Iris pigment epithelial cell (primary cell): ENCODE measurements around the gene RAC2.

Source experiments
- DNase-seq: peaks from one replicate; pipeline ENCODE4 v3.0.0-alpha.2; 2011; ENCODE audit warnings: low read depth

Gene RAC2

GRCh38 chr22:37221424-37222333 is 22.4 kb downstream of the RAC2 start:
- DNase-seq = no peak

DNA sequence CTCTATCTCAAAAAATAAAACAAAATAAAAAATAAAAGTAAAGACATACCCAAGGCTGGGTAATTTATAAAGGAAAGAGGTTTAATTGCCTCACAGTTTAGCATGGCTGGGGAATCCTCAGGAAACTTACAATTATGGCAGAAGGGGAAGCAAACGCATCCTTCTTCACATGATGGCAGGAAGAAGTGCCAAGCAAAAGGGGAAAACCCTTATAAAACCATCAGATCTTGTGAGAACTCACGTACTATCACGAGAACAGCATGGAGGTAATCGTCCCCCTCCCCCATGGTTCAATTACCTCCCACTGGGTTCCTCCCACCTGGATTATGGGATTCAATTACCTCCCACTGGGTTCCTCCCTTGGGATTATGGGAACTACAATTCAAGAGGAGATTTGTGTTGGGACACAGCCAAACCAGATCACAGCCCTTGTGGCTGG is 23.5 kb downstream of the RAC2 start:
- no peak for DNase-seq

DNA sequence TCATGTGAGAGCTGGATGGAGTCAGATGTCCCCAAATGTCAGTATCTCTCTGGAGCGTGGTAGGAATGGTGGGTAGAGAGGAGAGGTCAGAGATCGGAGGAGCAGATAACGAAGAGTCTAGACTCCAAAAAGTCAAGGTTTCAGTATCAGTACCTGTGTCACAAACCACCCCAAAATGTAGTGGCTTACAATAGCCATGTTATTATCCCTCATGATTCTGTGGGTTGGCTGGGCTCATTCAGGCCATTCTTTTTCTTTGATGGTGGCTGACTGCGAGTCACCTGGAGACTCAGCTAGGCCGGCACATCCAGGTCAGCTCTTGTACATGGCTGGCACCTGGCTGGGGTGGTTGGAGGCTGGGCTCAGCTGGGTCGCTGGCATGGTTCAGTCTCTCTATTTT is 24.5 kb downstream of the RAC2 start:
- no peak for DNase-seq

- no peak for DNase-seq
Measured at GRCh38 chr22:37218771-37219411, 25.2 kb downstream of the RAC2 start.

DNA sequence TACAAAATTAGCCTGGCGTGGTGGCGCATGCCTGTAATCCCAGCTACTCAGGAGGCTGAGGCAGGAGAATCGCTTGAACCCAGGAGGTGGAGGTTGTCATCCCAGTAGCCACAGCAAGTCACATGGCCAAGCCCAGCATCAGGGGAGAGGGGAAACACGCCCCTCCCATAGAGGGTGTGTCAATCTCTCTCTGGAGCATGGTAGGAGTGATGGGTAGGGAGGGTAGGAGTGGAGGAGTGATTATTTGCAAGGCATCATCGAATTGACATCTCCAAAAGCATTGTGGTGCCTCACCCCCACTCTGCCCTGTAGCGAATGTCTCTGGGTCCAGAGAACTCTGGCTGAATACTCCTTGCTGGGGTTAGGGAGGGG is 25.7 kb downstream of the RAC2 start:
- DNase-seq = no peak

DNA sequence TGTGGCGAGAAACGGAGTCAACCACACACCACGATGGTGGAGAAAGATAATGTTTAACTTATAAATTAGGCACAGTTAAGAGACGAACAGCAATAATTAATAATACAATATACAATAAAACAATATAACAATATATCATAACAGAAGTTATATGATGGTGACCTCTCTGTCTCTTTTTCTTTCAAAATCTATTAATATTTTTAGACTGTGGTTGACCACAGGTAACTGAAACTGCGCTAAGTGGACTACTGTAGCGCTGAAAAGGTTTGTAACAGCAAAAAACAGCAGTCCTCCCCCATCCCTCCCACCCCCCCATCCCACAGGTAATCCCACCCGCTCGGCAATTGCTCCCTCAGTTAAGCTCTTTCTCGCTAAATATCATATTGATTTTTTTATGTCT is 28.2 kb downstream of the RAC2 start:
- DNase-seq = no peak

DNA sequence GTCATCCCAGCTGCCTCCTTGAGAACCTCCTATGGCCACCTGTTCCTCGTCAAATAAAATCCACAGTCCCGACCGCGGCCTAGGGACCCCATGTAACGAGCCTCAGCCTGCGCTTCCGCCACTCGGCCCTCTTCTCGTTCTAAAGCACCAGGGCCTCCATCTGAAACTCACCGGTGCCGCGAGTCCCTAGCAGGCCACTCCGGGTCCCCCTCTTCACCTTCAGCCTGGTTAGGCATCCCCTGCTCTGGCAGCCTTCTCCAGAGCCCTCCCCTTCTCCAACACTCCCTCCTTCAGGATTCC is 29.4 kb downstream of the RAC2 start:
- no peak for DNase-seq

GRCh38 chr22:37213941-37214730 is 29.9 kb downstream of the RAC2 start:
- DNase-seq = no peak

DNA sequence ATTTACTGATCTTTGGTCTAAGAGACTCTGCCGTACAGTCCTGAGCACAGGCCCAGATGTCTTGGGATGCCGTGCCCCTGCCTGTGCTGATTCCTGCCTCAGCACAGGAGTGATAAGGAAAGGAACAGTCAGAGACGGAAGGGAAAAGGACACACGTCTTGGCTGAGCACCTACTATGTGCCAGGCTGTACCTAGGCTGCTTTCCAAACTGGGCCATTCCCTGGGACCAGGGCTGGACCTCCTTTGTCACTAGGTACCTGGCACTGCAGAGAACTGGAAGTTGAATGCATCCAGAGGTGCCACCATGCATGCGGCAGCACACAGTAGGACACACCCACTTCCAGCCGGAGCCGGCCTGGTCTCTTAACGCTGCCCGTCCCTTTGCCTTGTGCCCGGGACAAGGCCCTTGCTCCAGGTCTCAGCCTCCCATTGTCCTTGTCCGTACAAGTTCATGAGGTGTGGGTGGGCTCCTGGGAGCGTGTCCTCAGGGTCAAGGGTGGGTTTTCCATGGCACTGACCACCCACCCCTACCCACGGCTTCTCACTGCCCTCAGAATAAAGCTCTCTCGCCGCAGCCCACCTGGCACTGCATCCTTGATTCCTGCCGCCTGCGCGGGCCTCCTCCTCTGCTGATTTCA is 30.7 kb downstream of the RAC2 start:
- no peak for DNase-seq

DNA sequence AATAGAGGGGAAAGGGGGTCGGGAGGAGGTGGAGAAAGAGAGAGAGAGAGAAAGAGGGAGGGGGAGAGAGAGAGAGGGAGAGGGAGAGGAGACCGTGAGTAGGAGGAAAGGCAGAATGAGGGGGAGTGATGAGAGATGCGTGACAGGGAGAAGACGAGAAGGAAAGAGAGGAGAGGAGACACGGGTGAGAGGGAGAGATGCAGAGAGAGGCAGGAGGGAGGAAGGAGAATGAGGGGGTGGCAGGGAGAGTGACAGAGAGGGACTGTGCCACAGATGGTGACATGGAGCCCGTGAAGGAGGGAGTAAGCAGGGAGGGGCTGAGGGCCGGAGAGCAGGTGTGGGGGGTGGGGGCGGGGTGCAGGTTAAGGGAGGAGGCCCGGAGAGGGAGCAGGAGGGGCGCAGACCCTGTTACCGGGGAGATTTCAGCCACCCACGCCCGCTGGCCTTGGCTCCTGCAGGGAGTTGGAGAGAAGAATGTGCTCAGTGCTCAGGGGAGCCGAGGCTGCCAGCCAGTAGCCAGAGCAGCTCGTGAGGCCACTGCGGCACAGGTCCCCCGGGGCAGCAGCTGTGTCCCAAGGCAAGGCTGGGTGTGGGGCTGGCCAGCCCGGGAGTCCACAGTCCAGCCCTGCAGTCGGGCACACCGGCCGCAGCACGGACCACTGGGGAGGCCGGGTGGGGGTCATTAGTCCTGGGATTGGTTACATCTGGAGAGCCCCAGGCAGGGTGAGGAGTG is 31.7 kb downstream of the RAC2 start, which contains the start of gene SSTR3:
TSS of gene SSTR3 (minus strand) at position 304 of the 733 bp plus-strand sequence. CDS start 4,674 bp downstream, outside the sequence.
- no peak for DNase-seq

- no peak for DNase-seq
Measured at GRCh38 chr22:37211866-37212173, 32.2 kb downstream of the RAC2 start.

GRCh38 chr22:37211075-37211865 is 32.8 kb downstream of the RAC2 start:
- DNase-seq = no peak

DNA sequence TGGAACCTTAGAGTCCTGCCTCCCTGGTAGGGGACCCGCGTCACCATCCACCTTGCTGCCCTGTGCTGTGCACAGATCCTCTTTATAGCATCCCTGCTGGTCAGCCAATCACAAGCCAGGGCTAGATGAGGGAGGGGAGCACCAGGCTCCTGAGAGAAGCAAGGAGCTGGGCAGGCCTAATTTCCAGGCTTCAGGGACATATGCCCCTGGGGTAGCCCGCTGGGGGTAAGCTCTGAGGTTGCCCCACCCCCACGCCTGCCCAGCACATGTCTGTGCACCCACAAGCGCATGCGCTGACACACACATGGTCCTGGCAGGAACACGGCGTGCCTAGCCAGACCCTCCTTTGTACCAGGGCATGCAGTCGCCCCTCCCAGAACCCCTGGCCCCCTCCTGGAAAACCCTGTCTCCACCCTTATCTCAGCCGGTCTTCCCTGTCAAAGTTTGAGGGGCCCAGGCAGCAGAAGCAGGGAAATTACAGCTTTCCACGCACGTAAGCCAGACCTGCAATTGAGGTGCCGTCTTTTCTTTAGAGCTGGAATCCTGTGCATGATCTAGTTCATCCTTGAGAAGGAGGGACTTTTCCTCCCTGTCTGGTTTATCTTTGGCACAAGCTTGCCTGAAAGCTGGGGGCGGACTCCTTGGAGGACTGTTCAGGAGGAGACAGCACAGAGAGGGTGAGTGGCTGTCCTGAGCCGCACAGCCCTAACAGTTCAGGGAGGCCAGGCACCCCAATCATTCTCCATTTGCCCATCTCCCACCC is 33.8 kb downstream of the RAC2 start:
- DNase-seq = no peak

- DNase-seq = no peak
Measured at GRCh38 chr22:37209140-37209845, 34.8 kb downstream of the RAC2 start.

DNA sequence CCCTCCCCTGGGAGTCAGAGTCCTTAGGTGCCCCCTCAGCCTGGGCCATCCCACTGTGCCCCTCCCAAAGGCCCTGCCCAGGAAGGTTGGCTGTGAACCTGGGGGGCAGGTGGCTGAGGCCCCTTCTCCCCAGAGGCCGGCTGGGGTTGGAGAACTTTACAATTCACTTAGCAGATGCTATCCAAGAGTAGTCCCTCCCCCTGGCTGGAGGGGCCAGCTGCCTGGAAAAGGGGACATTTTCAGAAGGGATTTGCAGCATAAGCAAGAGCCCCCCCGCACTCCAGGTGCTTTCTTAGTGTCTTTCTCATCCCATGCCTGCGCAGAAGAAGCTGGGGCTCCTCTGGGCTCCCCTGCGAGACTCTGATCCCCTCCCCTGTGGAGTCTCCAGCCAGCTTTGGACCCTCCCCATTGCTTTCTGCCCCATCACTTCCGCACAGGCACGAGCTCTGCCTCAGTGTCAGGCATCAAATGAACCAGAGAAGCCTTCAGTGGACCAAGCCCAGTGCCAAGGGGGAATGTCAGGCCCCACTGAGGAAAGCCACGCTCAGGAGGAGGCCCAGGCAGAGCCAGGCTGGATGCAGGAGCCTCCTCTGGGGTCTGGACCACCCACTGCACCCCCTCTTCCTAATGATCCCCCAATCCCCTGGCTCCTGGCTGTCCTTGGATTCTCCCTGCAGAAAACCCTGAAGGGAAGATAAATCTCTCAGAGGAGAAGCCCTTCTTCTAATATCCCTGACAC is 35.5 kb downstream of the RAC2 start:
- DNase-seq = no peak

- no peak for DNase-seq
Measured at GRCh38 chr22:37207981-37208380, 36.1 kb downstream of the RAC2 start.

GRCh38 chr22:37206841-37207821 is 36.9 kb downstream of the RAC2 start:
- DNase-seq = no peak
